Adrenal gland (tissue), 12 donors: ENCODE measurements around the gene GDPD4. TPM values are rescaled to one million over a fixed set of nuclear protein-coding genes. Genes with fewer than 3 reads are reported as not detected.

Source experiments
- DNase-seq, 7 donors: peaks; one replicate each; pipeline ENCODE4 v3.0.0-alpha.2; 2019 to 2020
- H3K27ac ChIP-seq, 5 donors: fragments of 200-600 bp; sonication (generic) in 4 of 5; 1 replicate in 3 of 5; 2 replicates in 2 of 5; pipeline versions ENCODE4 v1.5.1 to v1.8.0; 2016 to 2020; ENCODE audit warnings: mild to moderate bottlenecking in 1 of 5
- H3K27me3 ChIP-seq: fragments of 200-600 bp; 2 replicates; pipeline ENCODE4 v1.8.0; 2021
- H3K36me3 ChIP-seq, 2 donors: fragments of 200-600 bp; replicated peaks in 1 of 2; 1 replicate in 1 of 2; 2 replicates in 1 of 2; pipeline versions ENCODE4 v1.5.1 to v1.8.0; 2018 to 2022
- H3K4me1 ChIP-seq, 2 donors: fragments of 200-600 bp; replicated peaks in 1 of 2; 1 replicate in 1 of 2; 2 replicates in 1 of 2; pipeline versions ENCODE4 v1.5.1 to v1.8.0; 2018 to 2021
- H3K4me3 ChIP-seq, 4 donors: fragments of 200-600 bp; sonication (generic) in 3 of 4; one replicate each; pipeline ENCODE4 v1.5.1; 2016 to 2018
- H3K9me3 ChIP-seq, 3 donors: fragments of 200-600 bp; sonication (generic) in 1 of 3; replicated peaks in 1 of 3; 1 replicate in 2 of 3; 2 replicates in 1 of 3; pipeline versions ENCODE4 v1.5.1 to v1.8.0; 2016 to 2021
- CTCF ChIP-seq, 6 experiments: fragments of 450-650 bp in 4 of 6; fragments of 200-600 bp in 2 of 6; sonication (generic) in 1 of 6; IDR thresholded peaks; 1 replicate in 5 of 6; 2 replicates in 1 of 6; pipeline versions ENCODE4 v1.5.1 to v1.8.0; 2016 to 2021; ENCODE audit warnings: antibody characterized with exemption in 6 of 6, mild to moderate bottlenecking in 2 of 6, moderate library complexity in 1 of 6
- POLR2A ChIP-seq, 2 donors: fragments of 450-650 bp; IDR thresholded peaks; one replicate each; pipeline ENCODE4 v1.6.1; 2017; ENCODE audit warnings: antibody characterized with exemption in 2 of 2, mild to moderate bottlenecking in 2 of 2, moderate library complexity in 1 of 2
- WGBS, 4 donors: extraction: QIAGEN DNeasy Blood & Tissue Kit in 2 of 4; methylation state at CpG; one replicate each; pipeline versions ENCODE4 v1.1.5 to v1.1.7; 2013 to 2017; 5-methylcytosine and 5-hydroxymethylcytosine counted together
- intact Hi-C, 2 donors: fragments of 100-400 bp; cut with DNase I; formaldehyde crosslinking; loops; one replicate each; pipeline versions ENCODE4 v1.14.1 to v1.15.0; 2022 to 2023
- polyA plus RNA-seq, 3 donors: library from polyadenylated mRNA; stranded (reverse); fragments of 200-250 nt in 2 of 3; fragments of 350-450 nt in 1 of 3; fragmentation: Illumina TruSeq in 1 of 3; extraction: RNeasy Lipid Tissue Mini Kit (QIAGEN cat#74804) in 1 of 3; gene quantifications; one replicate each; pipeline ENCODE4 v1.2.3, GENCODE V29; 2013 to 2014
- total RNA-seq, 9 donors: library from RNA; depleted of rRNA in 4 of 9; stranded (reverse); fragments of >200 nt in 4 of 9; fragments of 120-200 nt in 1 of 9; fragmentation: NEBNext Ultra II Directional in 1 of 9; extraction: Animal tissue kit (Norgen Biotek cat#: 25700) in 1 of 9; gene quantifications; one replicate each; pipeline versions ENCODE4 v1.1.0 to v1.2.4, GENCODE V29; 2013 to 2023
- donor health status: healthy with polysubstance abuse.
- donor health status: Bipolar disorder and iron deficiency.
- donor health status: DM: yes; HTN: yes; CAD: no.
- donor health status: DM: no; HTN: no; CAD: no.
- donor health status: DM: no; HTN: no; CAD: no.
- donor health status: DM: yes; HTN: yes; CAD: no.

GDPD4 gene
- total and polyA plus RNA-seq, 12 donors: 0.88 to 2.3 TPM; not detected in 10

- WGBS, 4 donors: 69 to 78% (median 74%) methylated on average over 3 of the region's 3 CpGs
- intact Hi-C loops: no loop called here
These were observed 39.0 kb upstream of the GDPD4 start for GRCh38 chr11:77340501-77340900.

GRCh38 chr11:77332259-77332658 lies 30.8 kb upstream of the GDPD4 start:
- TF ChIP-seq CTCF (IDR thresholded peaks at IDR 0.05): no peak
- no peak for TF ChIP-seq POLR2A (IDR thresholded peaks at IDR 0.05)
- 89 to 93% (median 92%) methylated on average over 1 to 2 of the region's 3 CpGs for WGBS, 4 donors
- Histone ChIP-seq H3K27me3 (no peaks in the 10 kb centered on the region), H3K27ac (no peak overlapping the region), H3K9me3 (no peaks in the 10 kb centered on the region), H3K4me3 (no peak overlapping the region), H3K36me3 (no peaks in the 10 kb centered on the region), H3K4me1 (no peaks in the 10 kb centered on the region)
- intact Hi-C loops: no loop called here
- DNase-seq: no peak

More at GRCh38 chr11:77340501-77340900, 39.0 kb upstream of the GDPD4 start:
- no peak for DNase-seq
- Histone ChIP-seq H3K9me3 (no peaks in the 10 kb centered on the region), H3K4me3 (no peak overlapping the region), H3K27me3 (no peaks in the 10 kb centered on the region), H3K36me3 (no peaks in the 10 kb centered on the region), H3K27ac (no peak overlapping the region), H3K4me1 (no peaks in the 10 kb centered on the region)
- TF ChIP-seq CTCF (IDR thresholded peaks at IDR 0.05) (no peak), POLR2A (IDR thresholded peaks at IDR 0.05) (no peak)

- intact Hi-C loops: no loop called here
- WGBS, 4 donors: 76 to 100% (median 85%) methylated on average over 1 of the region's 1 CpG
- Histone ChIP-seq H3K36me3 (peaks cover 0 to 3% of the 10 kb centered on the region in 2 donors), H3K4me1 (peaks cover 0 to 10% of the 10 kb centered on the region in 2 donors), H3K9me3 (no peaks in the 10 kb centered on the region), H3K27me3 (no peaks in the 10 kb centered on the region), H3K27ac (no peak overlapping the region), H3K4me3 (no peak overlapping the region)
- TF ChIP-seq POLR2A (IDR thresholded peaks at IDR 0.05) (no peak), CTCF (IDR thresholded peaks at IDR 0.05) (no peak)
- DNase-seq: no peak
These were observed 23.7 kb upstream of the GDPD4 start for GRCh38 chr11:77325159-77325558.

- DNase-seq: no peak
- H3K27me3 ChIP-seq: no peaks in the 10 kb centered on the region
- peaks cover 0 to 10% of the 10 kb centered on the region in 2 donors for H3K4me1 ChIP-seq
- no peak overlapping the region for H3K4me3 ChIP-seq
- peaks cover 0 to 3% of the 10 kb centered on the region in 2 donors for H3K36me3 ChIP-seq
- intact Hi-C loops: no loop called here
- H3K9me3 ChIP-seq: no peaks in the 10 kb centered on the region
- H3K27ac ChIP-seq: no peak overlapping the region
- no peak for TF ChIP-seq CTCF (IDR thresholded peaks at IDR 0.05)
- TF ChIP-seq POLR2A (IDR thresholded peaks at IDR 0.05): no peak
These were observed 23.0 kb upstream of the GDPD4 start for GRCh38 chr11:77324508-77324907.
